Endothelial cell (in vitro differentiated cells): ENCODE results near the gene CCDC187. TPM values are rescaled to one million over a fixed set of nuclear protein-coding genes. Genes with fewer than 3 reads are reported as not detected.

Source experiments
- DNase-seq: peaks from one replicate; pipeline ENCODE4 v3.0.0; 2021; ENCODE audit warnings: low spot score
- H3K27ac Mint-ChIP-seq: one replicate; pipeline ENCODE4 v1.8.0; 2021; ENCODE audit warnings: mixed read lengths, inconsistent platforms; ENCODE audit not compliant: unreplicated experiment
- H3K27me3 Mint-ChIP-seq: one replicate; pipeline ENCODE4 v1.8.0; 2021; ENCODE audit warnings: mild to moderate bottlenecking, moderate library complexity, mixed read lengths, inconsistent platforms; ENCODE audit not compliant: unreplicated experiment
- H3K36me3 Mint-ChIP-seq: one replicate; pipeline ENCODE4 v1.8.0; 2021; ENCODE audit warnings: mild to moderate bottlenecking, low read depth, mixed read lengths, inconsistent platforms; ENCODE audit not compliant: unreplicated experiment
- H3K4me1 Mint-ChIP-seq: one replicate; pipeline ENCODE4 v1.8.0; 2021; ENCODE audit warnings: mild to moderate bottlenecking, mixed read lengths, inconsistent platforms; ENCODE audit not compliant: unreplicated experiment
- H3K4me3 Mint-ChIP-seq: one replicate; pipeline ENCODE4 v1.8.0; 2021; ENCODE audit warnings: mild to moderate bottlenecking, mixed read lengths, inconsistent platforms; ENCODE audit not compliant: unreplicated experiment
- H3K9me3 Mint-ChIP-seq: one replicate; pipeline ENCODE4 v1.8.0; 2021; ENCODE audit warnings: mixed read lengths, inconsistent platforms; ENCODE audit not compliant: unreplicated experiment
- CTCF ChIP-seq: fragments of 200-600 bp; sonication (generic); IDR thresholded peaks from one replicate; pipeline ENCODE4 v1.5.0; 2021; ENCODE audit warnings: antibody characterized with exemption; ENCODE audit not compliant: unreplicated experiment
- total RNA-seq: library from RNA; stranded (reverse); fragmentation: NEBNext Ultra II Directional; extraction: Animal tissue kit (Norgen Biotek cat#: 25700); gene quantifications from one replicate; pipeline ENCODE4 v1.2.1, GENCODE V29; 2021; ENCODE audit not compliant: unreplicated experiment

Gene CCDC187
- total RNA-seq, 1 donor from 2014 or later = 0.05 TPM

- H3K9me3 Mint-ChIP-seq = no peaks in the 10 kb centered on the region
- H3K4me3 Mint-ChIP-seq = no peak overlapping the region
- H3K36me3 Mint-ChIP-seq = no peaks in the 10 kb centered on the region
- DNase-seq = no peak
- H3K27ac Mint-ChIP-seq = no peak overlapping the region
- TF ChIP-seq CTCF = no peak
- no peaks in the 10 kb centered on the region for H3K4me1 Mint-ChIP-seq
- H3K27me3 Mint-ChIP-seq = peaks cover 4% of the 10 kb centered on the region
These were observed 42.0 kb downstream of the CCDC187 start for GRCh38 chr9:136261686-136262430.

GRCh38 chr9:136260936-136261472 lies 42.9 kb downstream of the CCDC187 start:
- Mint-ChIP-seq H3K9me3 (no peaks in the 10 kb centered on the region), H3K4me3 (no peak overlapping the region), H3K27ac (no peak overlapping the region), H3K36me3 (no peaks in the 10 kb centered on the region), H3K4me1 (no peaks in the 10 kb centered on the region), H3K27me3 (peaks cover 4% of the 10 kb centered on the region)
- DNase-seq = no peak
- TF ChIP-seq CTCF = no peak

- no peaks in the 10 kb centered on the region for H3K4me1 Mint-ChIP-seq
These were observed 43.4 kb downstream of the CCDC187 start for GRCh38 chr9:136260521-136260920.

GRCh38 chr9:136259836-136260235 lies 44.1 kb downstream of the CCDC187 start:
- no peak overlapping the region for H3K4me3 Mint-ChIP-seq

More at GRCh38 chr9:136260521-136260920, 43.4 kb downstream of the CCDC187 start:
- no peak for TF ChIP-seq CTCF
- H3K27ac Mint-ChIP-seq = no peak overlapping the region
- no peak for DNase-seq
- H3K4me3 Mint-ChIP-seq = no peak overlapping the region
- H3K27me3 Mint-ChIP-seq = peaks cover 4% of the 10 kb centered on the region
- no peaks in the 10 kb centered on the region for H3K36me3 Mint-ChIP-seq
- H3K9me3 Mint-ChIP-seq = no peaks in the 10 kb centered on the region

More at GRCh38 chr9:136259836-136260235, 44.1 kb downstream of the CCDC187 start:
- no peaks in the 10 kb centered on the region for H3K9me3 Mint-ChIP-seq
- no peak for DNase-seq
- peaks cover 4% of the 10 kb centered on the region for H3K27me3 Mint-ChIP-seq
- no peaks in the 10 kb centered on the region for H3K36me3 Mint-ChIP-seq
- no peaks in the 10 kb centered on the region for H3K4me1 Mint-ChIP-seq
- no peak overlapping the region for H3K27ac Mint-ChIP-seq
- TF ChIP-seq CTCF = no peak
